Measurements from ENCODE around the gene APC.

- TF ChIP-seq CTCF (IDR thresholded peaks at IDR 0.05) (no peak), POLR2AphosphoS5 (IDR thresholded peaks at IDR 0.05) (no peak), POLR2A (IDR thresholded peaks at IDR 0.05; ENCODE audit: low read depth) (no peak)
Measured at GRCh38 chr5:112737070-112737462, 619 bp upstream of the APC start.

All from esophagus muscularis mucosa (tissue), 3 donors.